Inferior parietal cortex (tissue), 1 donor: ENCODE measurements around the gene CDK10.
"Not testable (repeated sequence)": the region's sequence is repeated elsewhere in the genome, so short reads cannot be mapped to it uniquely, and the experiment has no call there.

Source experiments
- DNase-seq: peaks from one replicate; pipeline ENCODE4 v3.0.0-alpha.2; 2016; ENCODE audit errors: extremely low spot score

CDK10 gene

GRCh38 chr16:89667633-89668032, 18.9 kb upstream of the CDK10 start:
- DNase-seq: no peak

- no peak for DNase-seq
Measured at GRCh38 chr16:89668790-89669158, 17.7 kb upstream of the CDK10 start.

GRCh38 chr16:89669755-89670154, 16.7 kb upstream of the CDK10 start:
- DNase-seq: no peak

GRCh38 chr16:89670496-89671431, 15.7 kb upstream of the CDK10 start:
- DNase-seq: no peak

- not testable (repeated sequence) for DNase-seq
Measured at GRCh38 chr16:89671565-89671964, 14.9 kb upstream of the CDK10 start.

- DNase-seq: no peak
Measured at GRCh38 chr16:89672177-89672941, 14.1 kb upstream of the CDK10 start.

- DNase-seq: no peak
Measured at GRCh38 chr16:89678258-89678657, 8.2 kb upstream of the CDK10 start.

- DNase-seq: no peak
Measured at GRCh38 chr16:89685916-89686315, 573 bp upstream of the CDK10 start.

GRCh38 chr16:89687092-89687940, 827 bp downstream of the CDK10 start:
- no peak for DNase-seq

- no peak for DNase-seq
Measured at GRCh38 chr16:89688395-89688794, 1.9 kb downstream of the CDK10 start.

- no peak for DNase-seq
Measured at GRCh38 chr16:89689142-89689541, 2.7 kb downstream of the CDK10 start.

- DNase-seq: not testable (repeated sequence)
Measured at GRCh38 chr16:89689621-89690020, 3.1 kb downstream of the CDK10 start.

GRCh38 chr16:89690392-89690901, 4.0 kb downstream of the CDK10 start:
- DNase-seq: no peak

GRCh38 chr16:89691231-89691985, 4.9 kb downstream of the CDK10 start:
- no peak for DNase-seq

GRCh38 chr16:89691986-89692569, 5.6 kb downstream of the CDK10 start:
- DNase-seq: no peak

- DNase-seq: no peak
Measured at GRCh38 chr16:89693289-89693731, 6.8 kb downstream of the CDK10 start.

- no peak for DNase-seq
Measured at GRCh38 chr16:89693931-89694783, 7.7 kb downstream of the CDK10 start.

- not testable (repeated sequence) for DNase-seq
Measured at GRCh38 chr16:89694784-89695085, 8.2 kb downstream of the CDK10 start.

- DNase-seq: no peak
Measured at GRCh38 chr16:89695086-89695874, 8.8 kb downstream of the CDK10 start.
